Endodermal cell (in vitro differentiated cells): ENCODE measurements around the gene ZBTB40. TPM values are rescaled to one million over a fixed set of nuclear protein-coding genes. Genes with fewer than 3 reads are reported as not detected.

Experiments used
- DNase-seq: peaks from one replicate; pipeline ENCODE4 v3.0.0-alpha.2; 2017
- H3K27ac ChIP-seq: 2 replicates; pipeline ENCODE4 v1.5.1; 2013; ENCODE audit warnings: mild to moderate bottlenecking, low read depth, low read length, moderate library complexity
- H3K27me3 ChIP-seq: 2 replicates; pipeline ENCODE4 v1.6.1; 2013; ENCODE audit warnings: mild to moderate bottlenecking, low read length, moderate library complexity; ENCODE audit not compliant: insufficient read depth, control insufficient read depth, poor library complexity, severe bottlenecking
- H3K36me3 ChIP-seq: 2 replicates; pipeline ENCODE4 v1.7.0; 2013; ENCODE audit warnings: mild to moderate bottlenecking, low read length, moderate library complexity; ENCODE audit not compliant: control insufficient read depth, insufficient read depth
- H3K4me1 ChIP-seq: one replicate; pipeline ENCODE4 v1.7.0; 2013; ENCODE audit warnings: low read length; ENCODE audit not compliant: control insufficient read depth, insufficient read depth
- H3K4me3 ChIP-seq: 2 replicates; pipeline ENCODE4 v1.5.1; 2013; ENCODE audit warnings: mild to moderate bottlenecking, low read length, moderate library complexity
- H3K9ac ChIP-seq: 2 replicates; pipeline ENCODE4 v1.6.1; 2013; ENCODE audit warnings: mild to moderate bottlenecking, low read length, moderate library complexity; ENCODE audit not compliant: poor library complexity, severe bottlenecking; ENCODE audit errors: extremely low read depth
- H3K9me3 ChIP-seq: 2 replicates; pipeline ENCODE4 v1.6.1; 2013; ENCODE audit warnings: mild to moderate bottlenecking, low read length, moderate library complexity; ENCODE audit not compliant: control insufficient read depth
- H3K27ac Mint-ChIP-seq: 2 replicates; pipeline ENCODE4 v1.8.0; 2020; ENCODE audit warnings: mixed read lengths
- H3K27me3 Mint-ChIP-seq: 2 replicates; pipeline ENCODE4 v1.8.0; 2021; ENCODE audit warnings: mild to moderate bottlenecking, mixed read lengths; ENCODE audit not compliant: insufficient read depth
- H3K36me3 Mint-ChIP-seq: 2 replicates; pipeline ENCODE4 v1.8.0; 2020; ENCODE audit warnings: low read depth, mixed read lengths
- H3K4me1 Mint-ChIP-seq: 2 replicates; pipeline ENCODE4 v1.8.0; 2020; ENCODE audit warnings: mixed read lengths
- H3K4me3 Mint-ChIP-seq: 2 replicates; pipeline ENCODE4 v1.8.0; 2020; ENCODE audit warnings: mild to moderate bottlenecking, moderate library complexity, mixed read lengths
- H3K9me3 Mint-ChIP-seq: 2 replicates; pipeline ENCODE4 v1.8.0; 2020; ENCODE audit warnings: mild to moderate bottlenecking, mixed read lengths
- WGBS, 2 experiments: methylation state at CpG; one replicate each; pipeline versions ENCODE4 v1.1.5 to v1.1.7; 2013; ENCODE audit warnings: missing lambda C conversion rate in 2 of 2, mixed read lengths in 1 of 2; ENCODE audit not compliant: insufficient coverage in 1 of 2, insufficient read length in 1 of 2; 5-methylcytosine and 5-hydroxymethylcytosine counted together
- total RNA-seq, 2 donors: library from RNA; stranded (reverse); fragmentation: NEBNext Ultra II Directional in 1 of 2; extraction: Animal tissue kit (Norgen Biotek cat#: 25700) in 1 of 2; gene quantifications; 2 replicates in 1 of 2; 3 replicates in 1 of 2; pipeline ENCODE4 v1.2.1, GENCODE V29; 2021
- TF ChIP-seq, protein P1 (sequence below): fragments of 200-600 bp; sonication (generic); conservative IDR thresholded peaks from 2 replicates; pipeline ENCODE4 v1.5.0; 2021; ENCODE audit warnings: antibody characterized with exemption, mild to moderate bottlenecking

ZBTB40 gene
- total RNA-seq, 2 donors from 2014 or later, result 18.5 to 29.7 TPM

DNA sequence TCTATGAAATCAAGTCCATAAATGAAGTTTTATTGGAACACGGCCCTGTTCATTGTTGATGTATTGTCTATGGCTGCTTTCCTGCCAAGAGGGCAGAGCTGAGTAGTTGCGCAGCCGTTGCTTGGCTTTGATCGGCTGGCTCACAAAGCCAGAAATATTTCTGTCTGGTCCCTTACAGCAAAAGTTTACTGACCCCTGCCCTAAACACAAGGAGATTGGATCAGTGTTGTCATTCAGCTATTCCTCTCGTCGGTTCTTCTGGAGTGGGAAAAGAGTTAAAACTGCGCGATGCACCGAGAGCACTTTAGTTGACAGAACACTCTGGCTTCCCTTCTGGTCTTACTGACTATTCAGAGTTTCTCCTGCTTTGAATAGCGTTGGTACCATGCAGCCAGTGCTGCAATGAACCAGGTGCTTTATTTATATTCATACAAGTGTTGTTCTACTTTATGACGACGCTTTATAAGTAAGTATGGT, 868 bp downstream of the ZBTB40 start:
- Mint-ChIP-seq H3K27me3 (no peaks in the 10 kb centered on the region), H3K9me3 (no peaks in the 10 kb centered on the region), H3K4me3 (peak overlapping the region; percentile 73), H3K27ac (peak overlapping the region; percentile 91), H3K4me1 (peaks cover 49% of the 10 kb centered on the region), H3K36me3 (no peaks in the 10 kb centered on the region)
- Histone ChIP-seq H3K27me3 (no peaks in the 10 kb centered on the region), H3K4me3 (peak overlapping the region; percentile 96), H3K27ac (peak overlapping the region; percentile 94), H3K9ac (peak overlapping the region; percentile 92), H3K36me3 (no peaks in the 10 kb centered on the region), H3K4me1 (peaks cover 16% of the 10 kb centered on the region), H3K9me3 (no peaks in the 10 kb centered on the region)
- WGBS, 2 experiments, result 4 to 19% methylated on average over 6 to 12 of the region's 12 CpGs
- TF ChIP-seq, protein P1, sequence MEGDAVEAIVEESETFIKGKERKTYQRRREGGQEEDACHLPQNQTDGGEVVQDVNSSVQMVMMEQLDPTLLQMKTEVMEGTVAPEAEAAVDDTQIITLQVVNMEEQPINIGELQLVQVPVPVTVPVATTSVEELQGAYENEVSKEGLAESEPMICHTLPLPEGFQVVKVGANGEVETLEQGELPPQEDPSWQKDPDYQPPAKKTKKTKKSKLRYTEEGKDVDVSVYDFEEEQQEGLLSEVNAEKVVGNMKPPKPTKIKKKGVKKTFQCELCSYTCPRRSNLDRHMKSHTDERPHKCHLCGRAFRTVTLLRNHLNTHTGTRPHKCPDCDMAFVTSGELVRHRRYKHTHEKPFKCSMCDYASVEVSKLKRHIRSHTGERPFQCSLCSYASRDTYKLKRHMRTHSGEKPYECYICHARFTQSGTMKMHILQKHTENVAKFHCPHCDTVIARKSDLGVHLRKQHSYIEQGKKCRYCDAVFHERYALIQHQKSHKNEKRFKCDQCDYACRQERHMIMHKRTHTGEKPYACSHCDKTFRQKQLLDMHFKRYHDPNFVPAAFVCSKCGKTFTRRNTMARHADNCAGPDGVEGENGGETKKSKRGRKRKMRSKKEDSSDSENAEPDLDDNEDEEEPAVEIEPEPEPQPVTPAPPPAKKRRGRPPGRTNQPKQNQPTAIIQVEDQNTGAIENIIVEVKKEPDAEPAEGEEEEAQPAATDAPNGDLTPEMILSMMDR, result no peak
- peak; percentile 64 for DNase-seq

DNA sequence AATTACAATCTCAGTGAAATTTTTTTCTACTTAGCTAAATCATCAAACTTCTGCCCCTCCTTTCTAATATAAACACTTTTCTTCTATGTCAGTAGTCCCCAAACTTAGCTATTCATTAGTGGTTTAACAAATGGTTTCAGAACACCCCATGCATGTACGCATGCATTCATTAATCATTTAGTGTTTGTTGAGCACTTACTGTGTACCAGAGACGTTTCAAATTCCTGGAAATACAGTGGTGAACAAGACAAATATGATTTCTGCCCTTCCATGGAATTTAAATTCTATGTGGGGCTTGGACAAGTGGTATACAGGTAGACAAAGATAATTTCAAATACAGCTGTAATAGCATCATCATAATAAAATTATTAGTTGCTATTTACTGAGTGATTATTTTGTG, 1.5 kb downstream of the ZBTB40 start:
- Histone ChIP-seq H3K36me3 (no peaks in the 10 kb centered on the region), H3K9ac (no peak overlapping the region), H3K27me3 (no peaks in the 10 kb centered on the region), H3K9me3 (no peaks in the 10 kb centered on the region), H3K27ac (no peak overlapping the region), H3K4me3 (peak overlapping the region; percentile 96), H3K4me1 (peaks cover 20% of the 10 kb centered on the region)
- no peak for DNase-seq
- H3K27me3 Mint-ChIP-seq, result no peaks in the 10 kb centered on the region
- WGBS, 2 experiments, result 80 to 93% methylated on average over 2 of the region's 2 CpGs
- peaks cover 50% of the 10 kb centered on the region for H3K4me1 Mint-ChIP-seq
- TF ChIP-seq, protein P1, result no peak
- peak overlapping the region; percentile 73 for H3K4me3 Mint-ChIP-seq
- no peaks in the 10 kb centered on the region for H3K36me3 Mint-ChIP-seq
- no peaks in the 10 kb centered on the region for H3K9me3 Mint-ChIP-seq
- no peak overlapping the region for H3K27ac Mint-ChIP-seq

DNA sequence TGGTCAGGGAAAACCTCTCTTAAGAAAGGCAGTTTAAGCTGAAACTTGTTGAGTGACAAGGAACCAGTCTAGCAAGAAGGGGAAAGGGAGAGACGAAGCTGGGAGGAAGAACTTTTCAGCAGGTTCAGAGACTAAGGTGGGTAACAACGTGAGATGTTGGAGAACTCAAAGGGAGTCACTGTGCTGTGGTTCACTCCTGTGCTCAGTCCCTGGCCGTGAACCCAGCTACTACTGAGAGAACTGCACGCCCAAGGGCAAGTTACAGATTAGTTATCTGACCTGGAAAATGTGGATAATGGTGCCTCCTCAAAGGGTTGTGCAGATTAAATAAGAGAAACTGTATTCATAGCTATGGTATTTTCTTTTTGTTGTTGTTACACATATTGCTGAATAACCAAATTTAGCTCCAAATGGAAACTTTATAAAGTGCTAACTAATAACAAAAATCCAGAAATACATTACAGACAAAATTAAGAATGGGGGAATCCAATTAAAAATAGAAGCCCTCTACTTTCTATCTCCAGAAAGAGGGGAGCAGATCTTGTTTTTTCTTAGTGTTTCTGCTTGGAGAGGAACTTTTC, 2.9 kb downstream of the ZBTB40 start:
- no peak overlapping the region for H3K9ac ChIP-seq
- H3K36me3 ChIP-seq, result no peaks in the 10 kb centered on the region
- H3K4me1 ChIP-seq, result peaks cover 20% of the 10 kb centered on the region
- H3K9me3 ChIP-seq, result no peaks in the 10 kb centered on the region
- Mint-ChIP-seq H3K4me1 (peaks cover 51% of the 10 kb centered on the region), H3K9me3 (no peaks in the 10 kb centered on the region), H3K4me3 (no peak overlapping the region), H3K27me3 (no peaks in the 10 kb centered on the region), H3K36me3 (no peaks in the 10 kb centered on the region), H3K27ac (peak overlapping the region; percentile 53)
- TF ChIP-seq, protein P1, result no peak
- no peak overlapping the region for H3K4me3 ChIP-seq
- no peaks in the 10 kb centered on the region for H3K27me3 ChIP-seq
- 85 to 100% methylated on average over 2 to 4 of the region's 4 CpGs for WGBS, 2 experiments
- no peak for DNase-seq
- H3K27ac ChIP-seq, result no peak overlapping the region
